CD8-positive, alpha-beta memory T cell (primary cell): ENCODE data around the gene FADS1. TPM values are rescaled to one million over a fixed set of nuclear protein-coding genes. Genes with fewer than 3 reads are reported as not detected.

Experiments used
- CTCF ChIA-PET: fragments of 350-600 bp; sonication (Branson Sonifier 250); formaldehyde crosslinking; loops from one replicate; lab custom pipeline; 2021; ENCODE audit warnings: antibody characterized with exemption; lab: Charles Lee
- POLR2A ChIA-PET: fragments of 350-600 bp; sonication (Branson Sonifier 250); formaldehyde crosslinking; loops from one replicate; lab custom pipeline; 2021; ENCODE audit warnings: antibody characterized with exemption; lab: Charles Lee
- DNase-seq, 5 donors: peaks; one replicate each; pipeline versions ENCODE4 v3.0.0 to v3.0.0-alpha.2; 2020 to 2022; ENCODE audit warnings: mixed read lengths in 1 of 5
- H3K27ac ChIP-seq: one replicate; pipeline ENCODE4 v1.7.0; 2013; ENCODE audit warnings: low read depth, mild to moderate bottlenecking, low read length, moderate library complexity
- H3K27me3 ChIP-seq: 2 replicates; pipeline ENCODE4 v1.7.0; 2013; ENCODE audit warnings: low read length, mild to moderate bottlenecking; ENCODE audit not compliant: insufficient read depth, poor library complexity, severe bottlenecking
- H3K36me3 ChIP-seq: 2 replicates; pipeline ENCODE4 v1.7.0; 2013; ENCODE audit warnings: mild to moderate bottlenecking, low read length, moderate library complexity; ENCODE audit not compliant: insufficient read depth
- H3K4me1 ChIP-seq: 2 replicates; pipeline ENCODE4 v1.7.0; 2013; ENCODE audit warnings: mild to moderate bottlenecking, low read length, moderate library complexity; ENCODE audit not compliant: insufficient read depth
- H3K4me3 ChIP-seq: 2 replicates; pipeline ENCODE4 v1.7.0; 2013; ENCODE audit warnings: mild to moderate bottlenecking, low read length
- H3K9me3 ChIP-seq: 2 replicates; pipeline ENCODE4 v1.7.0; 2013; ENCODE audit warnings: mild to moderate bottlenecking, low read length
- H3K27ac Mint-ChIP-seq, 8 donors: one replicate each; pipeline ENCODE4 v1.8.0; 2020 to 2021; ENCODE audit warnings: mixed read lengths in 8 of 8, mild to moderate bottlenecking in 6 of 8, inconsistent platforms in 3 of 8, moderate library complexity in 3 of 8
- H3K27me3 Mint-ChIP-seq, 2 donors: one replicate each; pipeline ENCODE4 v1.8.0; 2020 to 2021; ENCODE audit warnings: mixed read lengths in 2 of 2, mild to moderate bottlenecking in 1 of 2, moderate library complexity in 1 of 2
- H3K36me3 Mint-ChIP-seq, 3 donors: one replicate each; pipeline ENCODE4 v1.8.0; 2020 to 2021; ENCODE audit warnings: mixed read lengths in 3 of 3, inconsistent platforms in 1 of 3, mild to moderate bottlenecking in 1 of 3
- H3K4me1 Mint-ChIP-seq, 3 donors: one replicate each; pipeline ENCODE4 v1.8.0; 2020 to 2021; ENCODE audit warnings: mixed read lengths in 3 of 3, inconsistent platforms in 1 of 3, mild to moderate bottlenecking in 1 of 3
- H3K4me3 Mint-ChIP-seq, 7 donors: one replicate each; pipeline ENCODE4 v1.8.0; 2020 to 2021; ENCODE audit warnings: mixed read lengths in 7 of 7, mild to moderate bottlenecking in 6 of 7, moderate library complexity in 4 of 7, inconsistent platforms in 2 of 7
- H3K9me3 Mint-ChIP-seq, 5 donors: one replicate each; pipeline ENCODE4 v1.8.0; 2020 to 2022; ENCODE audit warnings: mixed read lengths in 5 of 5, mild to moderate bottlenecking in 3 of 5, moderate library complexity in 2 of 5, inconsistent platforms in 1 of 5
- polyA plus RNA-seq: library from polyadenylated mRNA; unstranded; fragments of 300-500 nt; fragmentation: Illumina TruSeq; gene quantifications from one replicate; pipeline ENCODE4 v1.2.3, GENCODE V29; 2021
- total RNA-seq, 2 experiments: library from RNA; stranded (reverse); gene quantifications; one replicate each; pipeline ENCODE4 v1.2.3, GENCODE V29; 2021

The FADS1 gene
- total and polyA plus RNA-seq, 3 experiments from 2014 or later = 1.4 to 6.3 (median 6.3) TPM

- no peaks in the 10 kb centered on the region for H3K4me1 ChIP-seq
These were observed 12.7 kb downstream of the FADS1 start for GRCh38 chr11:61803889-61804647.

GRCh38 chr11:61802605-61803004 is 14.2 kb downstream of the FADS1 start:
- Histone ChIP-seq H3K27me3 (no peaks in the 10 kb centered on the region), H3K27ac (no peak overlapping the region), H3K9me3 (no peaks in the 10 kb centered on the region), H3K36me3 (no peaks in the 10 kb centered on the region), H3K4me1 (no peaks in the 10 kb centered on the region), H3K4me3 (no peak overlapping the region)
- CTCF ChIA-PET = interaction anchor here (1.9 to 3.0 kb wide), 2 partner anchors 13 to 279 kb away, joined by 6 to 11 read pairs; partner anchors contain the start of gene FADS1
- DNase-seq = no peak
- H3K4me3 Mint-ChIP-seq = no peak overlapping the region
- H3K4me1 Mint-ChIP-seq = peaks cover 0 to 3% (median 0%) of the 10 kb centered on the region in 3 donors
- H3K36me3 Mint-ChIP-seq = peaks cover 0 to 4% (median 0%) of the 10 kb centered on the region in 3 donors
- POLR2A ChIA-PET = no interaction called here
- peak overlapping the region in 1 of 8 donors; percentile 54 for H3K27ac Mint-ChIP-seq
- no peaks in the 10 kb centered on the region for H3K27me3 Mint-ChIP-seq
- no peaks in the 10 kb centered on the region for H3K9me3 Mint-ChIP-seq

More at GRCh38 chr11:61803889-61804647, 12.7 kb downstream of the FADS1 start:
- peak overlapping the region in 2 of 8 donors; percentile 21 to 55 for H3K27ac Mint-ChIP-seq
- CTCF ChIA-PET = interaction anchor here (1.5 kb wide), 1 partner anchor 144 kb away, joined by 3 read pairs; no protein-coding TSS in a partner anchor
- no peaks in the 10 kb centered on the region for H3K4me1 Mint-ChIP-seq
- Histone ChIP-seq H3K4me3 (no peak overlapping the region), H3K27me3 (no peaks in the 10 kb centered on the region), H3K27ac (no peak overlapping the region), H3K9me3 (no peaks in the 10 kb centered on the region), H3K36me3 (no peaks in the 10 kb centered on the region)
- no peak for DNase-seq
- peaks cover 0 to 4% (median 0%) of the 10 kb centered on the region in 3 donors for H3K36me3 Mint-ChIP-seq
- no peaks in the 10 kb centered on the region for H3K27me3 Mint-ChIP-seq
- H3K9me3 Mint-ChIP-seq = no peaks in the 10 kb centered on the region
- POLR2A ChIA-PET = no interaction called here
- no peak overlapping the region for H3K4me3 Mint-ChIP-seq

GRCh38 chr11:61800331-61801281 is 16.2 kb downstream of the FADS1 start:
- Histone ChIP-seq H3K27me3 (no peaks in the 10 kb centered on the region), H3K4me3 (no peak overlapping the region), H3K4me1 (no peaks in the 10 kb centered on the region), H3K27ac (no peak overlapping the region), H3K36me3 (peaks cover under 1% of the 10 kb centered on the region), H3K9me3 (no peaks in the 10 kb centered on the region)
- H3K9me3 Mint-ChIP-seq = no peaks in the 10 kb centered on the region
- ChIA-PET POLR2A (no interaction called here), CTCF (interaction anchor here (3.0 to 5.2 kb wide), 3 partner anchors 15 to 308 kb away, joined by 11 to 68 read pairs (median 31); partner anchors contain the start of gene FADS1)
- peak overlapping the region in 2 of 8 donors; percentile 11 to 75 for H3K27ac Mint-ChIP-seq
- H3K27me3 Mint-ChIP-seq = no peaks in the 10 kb centered on the region
- H3K4me1 Mint-ChIP-seq = peaks cover 5 to 10% (median 5%) of the 10 kb centered on the region in 3 donors
- no peak overlapping the region for H3K4me3 Mint-ChIP-seq
- DNase-seq = no peak
- H3K36me3 Mint-ChIP-seq = peaks cover 0 to 13% (median 4%) of the 10 kb centered on the region in 3 donors

GRCh38 chr11:61799665-61800284 is 17.0 kb downstream of the FADS1 start:
- peak overlapping the region in 3 of 8 donors; percentile 17 to 73 (median 66) for H3K27ac Mint-ChIP-seq
- POLR2A ChIA-PET = no interaction called here
- H3K36me3 ChIP-seq = peaks cover 6% of the 10 kb centered on the region

GRCh38 chr11:61797263-61797944 is 19.4 kb downstream of the FADS1 start:
- ChIA-PET POLR2A (interaction anchor here (0.6 to 1.8 kb wide), 4 partner anchors 17 to 150 kb away, joined by 3 to 12 read pairs (median 4); partner anchors contain the start of gene FADS1), CTCF (interaction anchor here (0.7 to 5.2 kb wide), 25 partner anchors 9 to 311 kb away, joined by 3 to 68 read pairs (median 5); partner anchors contain the start of genes BEST1 and FADS1)
- Mint-ChIP-seq H3K27me3 (no peaks in the 10 kb centered on the region), H3K9me3 (no peaks in the 10 kb centered on the region), H3K36me3 (peaks cover 0 to 21% (median 4%) of the 10 kb centered on the region in 3 donors), H3K4me1 (peaks cover 13 to 20% (median 19%) of the 10 kb centered on the region in 3 donors), H3K27ac (peak overlapping the region in 6 of 8 donors; percentile 1 to 75 (median 14)), H3K4me3 (peak overlapping the region in 1 of 7 donors; percentile 55)
- no peaks in the 10 kb centered on the region for H3K27me3 ChIP-seq
- H3K4me3 ChIP-seq = no peak overlapping the region
- H3K4me1 ChIP-seq = peaks cover 7% of the 10 kb centered on the region
- H3K36me3 ChIP-seq = peaks cover 6% of the 10 kb centered on the region
- no peak overlapping the region for H3K27ac ChIP-seq
- DNase-seq = peak; percentile 53 to 74 (median 59)
- no peaks in the 10 kb centered on the region for H3K9me3 ChIP-seq

More at GRCh38 chr11:61799665-61800284, 17.0 kb downstream of the FADS1 start:
- H3K9me3 Mint-ChIP-seq = no peaks in the 10 kb centered on the region
- CTCF ChIA-PET = interaction anchor here (4.5 to 5.2 kb wide), 3 partner anchors 16 to 308 kb away, joined by 31 to 68 read pairs (median 62); partner anchors contain the start of gene FADS1
- DNase-seq = no peak
- H3K4me3 Mint-ChIP-seq = no peak overlapping the region
- H3K27ac ChIP-seq = no peak overlapping the region
- H3K36me3 Mint-ChIP-seq = peaks cover 0 to 15% (median 4%) of the 10 kb centered on the region in 3 donors
- H3K4me1 ChIP-seq = no peaks in the 10 kb centered on the region
- H3K27me3 ChIP-seq = no peaks in the 10 kb centered on the region
- H3K27me3 Mint-ChIP-seq = no peaks in the 10 kb centered on the region
- peaks cover 5 to 10% (median 5%) of the 10 kb centered on the region in 3 donors for H3K4me1 Mint-ChIP-seq
- no peaks in the 10 kb centered on the region for H3K9me3 ChIP-seq
- H3K4me3 ChIP-seq = no peak overlapping the region

GRCh38 chr11:61795876-61796526 is 20.8 kb downstream of the FADS1 start:
- no peaks in the 10 kb centered on the region for H3K9me3 ChIP-seq
- ChIA-PET POLR2A (interaction anchor here (1.2 kb wide), 1 partner anchor 15 kb away, joined by 5 read pairs; no protein-coding TSS in a partner anchor), CTCF (interaction anchor here (0.9 to 5.2 kb wide), 7 partner anchors 16 to 312 kb away, joined by 3 to 68 read pairs (median 31); partner anchors contain the start of genes BEST1 and FADS1)
- H3K9me3 Mint-ChIP-seq = no peaks in the 10 kb centered on the region
- H3K36me3 Mint-ChIP-seq = peaks cover 0 to 28% (median 4%) of the 10 kb centered on the region in 3 donors
- no peak overlapping the region for H3K27ac Mint-ChIP-seq
- peaks cover 17% of the 10 kb centered on the region for H3K4me1 ChIP-seq
- H3K36me3 ChIP-seq = peaks cover 6% of the 10 kb centered on the region
- no peak overlapping the region for H3K27ac ChIP-seq
- no peak for DNase-seq
- peaks cover 19 to 32% (median 30%) of the 10 kb centered on the region in 3 donors for H3K4me1 Mint-ChIP-seq
- no peak overlapping the region for H3K4me3 Mint-ChIP-seq
- no peaks in the 10 kb centered on the region for H3K27me3 Mint-ChIP-seq
- H3K27me3 ChIP-seq = no peaks in the 10 kb centered on the region
- no peak overlapping the region for H3K4me3 ChIP-seq
